ENCODE measurements around the gene ZNF708.
A peak's percentile ranks its signal among the peaks of the same experiment; 100 is the strongest.
"Not testable (repeated sequence)": the region's sequence is repeated elsewhere in the genome, so short reads cannot be mapped to it uniquely, and the experiment has no call there.

Gene ZNF708

GRCh38 chr19:21314676-21315075, 14.5 kb downstream of the ZNF708 start:
- TF ChIP-seq JUND (IDR thresholded peaks at IDR 0.05; ENCODE audit: low read depth) = no peak
- DNase-seq (ENCODE audit: low read depth in 1 of 2, low spot score in 1 of 2) = no peak
- in situ Hi-C loops (cut with HindIII; ENCODE audit: low pct_unique_long_range_greater_than_20kb, low sequenced_read_pairs) = no loop called here

GRCh38 chr19:21312807-21313206, 16.4 kb downstream of the ZNF708 start:
- in situ Hi-C loops (cut with HindIII; ENCODE audit: low pct_unique_long_range_greater_than_20kb, low sequenced_read_pairs); DNase-seq (ENCODE audit: low read depth in 1 of 2, low spot score in 1 of 2): not testable (repeated sequence)

DNA sequence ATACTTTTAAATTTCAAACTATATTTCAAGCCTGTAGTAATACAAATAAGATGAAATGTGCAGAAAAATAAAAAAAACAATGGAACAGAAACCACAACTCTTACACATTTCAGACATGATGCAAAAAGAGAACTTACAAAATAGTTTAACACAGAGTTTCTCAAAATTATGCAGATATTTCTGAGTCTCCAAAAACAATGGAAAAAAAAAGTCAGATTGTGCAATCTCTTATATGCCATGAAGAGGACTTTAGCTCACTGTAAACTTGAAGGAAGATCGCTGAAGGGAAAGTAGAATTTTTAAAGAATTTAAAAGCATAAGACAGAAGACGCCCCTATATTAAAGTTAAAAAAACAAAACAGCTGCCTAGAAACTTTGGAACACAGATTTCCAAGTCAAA, 20.4 kb downstream of the ZNF708 start:
- in situ Hi-C loops (cut with HindIII; ENCODE audit: low pct_unique_long_range_greater_than_20kb, low sequenced_read_pairs) = no loop called here
- DNase-seq (ENCODE audit: low read depth in 1 of 2, low spot score in 1 of 2) = no peak
- no peak for TF ChIP-seq JUND (IDR thresholded peaks at IDR 0.05; ENCODE audit: low read depth)

DNA sequence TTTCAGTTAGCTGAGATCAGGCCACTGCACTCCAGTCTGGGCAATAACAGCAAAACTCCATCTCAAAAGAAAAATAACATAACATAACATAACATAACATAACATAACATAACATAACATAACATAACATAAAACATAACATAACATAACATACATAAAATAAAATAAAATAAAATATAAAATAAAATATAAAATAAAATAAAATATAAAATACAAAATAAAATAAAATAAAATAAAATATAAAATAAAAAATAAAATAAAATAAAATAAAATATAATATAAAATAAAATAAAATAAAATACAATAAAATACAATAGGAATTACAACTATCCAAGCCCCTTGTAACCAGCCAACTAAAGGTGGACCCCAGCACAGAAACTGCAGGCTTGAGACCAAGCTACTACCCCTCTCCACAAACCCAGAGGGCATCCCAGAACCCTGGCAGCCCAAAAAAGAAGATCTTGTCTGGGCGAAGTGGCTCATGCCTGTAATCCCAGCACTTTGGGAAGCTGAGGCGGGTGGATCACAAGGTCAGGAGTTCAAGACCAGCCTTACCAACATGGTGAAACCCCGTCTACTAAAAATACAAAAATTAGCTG, 22.2 kb downstream of the ZNF708 start:
- in situ Hi-C loops (cut with HindIII; ENCODE audit: low pct_unique_long_range_greater_than_20kb, low sequenced_read_pairs); DNase-seq (ENCODE audit: low read depth in 1 of 2, low spot score in 1 of 2): not testable (repeated sequence)

- DNase-seq (ENCODE audit: low read depth in 1 of 2, low spot score in 1 of 2); in situ Hi-C loops (cut with HindIII; ENCODE audit: low pct_unique_long_range_greater_than_20kb, low sequenced_read_pairs): not testable (repeated sequence)
These were observed 35.4 kb downstream of the ZNF708 start for GRCh38 chr19:21293768-21294167.

DNA sequence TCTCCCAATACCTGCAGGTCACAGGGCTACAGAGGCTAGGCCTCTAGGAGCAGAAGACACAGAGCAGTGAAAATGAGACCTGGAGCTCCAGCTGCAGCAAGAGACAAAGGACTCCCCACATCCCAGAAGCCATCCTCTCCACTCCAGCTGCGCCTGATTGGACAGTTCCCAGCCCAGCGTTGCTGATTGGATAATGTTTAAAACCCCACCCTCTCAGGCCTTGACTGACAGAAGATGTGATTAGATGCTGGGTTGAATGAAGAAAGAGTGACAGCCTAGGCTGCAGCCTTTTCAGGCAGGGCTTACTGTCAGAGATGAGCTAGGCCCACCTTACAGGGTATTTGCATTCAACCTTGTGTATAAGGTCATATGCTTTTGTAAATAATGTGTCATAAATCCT, 59.4 kb downstream of the ZNF708 start:
- TF ChIP-seq JUND (IDR thresholded peaks at IDR 0.05; ENCODE audit: low read depth) = no peak
- DNase-seq (ENCODE audit: low read depth in 1 of 2, low spot score in 1 of 2) = peak in 1 of 2 experiments; percentile 6
- in situ Hi-C loops (cut with HindIII; ENCODE audit: low pct_unique_long_range_greater_than_20kb, low sequenced_read_pairs) = no loop called here

DNA sequence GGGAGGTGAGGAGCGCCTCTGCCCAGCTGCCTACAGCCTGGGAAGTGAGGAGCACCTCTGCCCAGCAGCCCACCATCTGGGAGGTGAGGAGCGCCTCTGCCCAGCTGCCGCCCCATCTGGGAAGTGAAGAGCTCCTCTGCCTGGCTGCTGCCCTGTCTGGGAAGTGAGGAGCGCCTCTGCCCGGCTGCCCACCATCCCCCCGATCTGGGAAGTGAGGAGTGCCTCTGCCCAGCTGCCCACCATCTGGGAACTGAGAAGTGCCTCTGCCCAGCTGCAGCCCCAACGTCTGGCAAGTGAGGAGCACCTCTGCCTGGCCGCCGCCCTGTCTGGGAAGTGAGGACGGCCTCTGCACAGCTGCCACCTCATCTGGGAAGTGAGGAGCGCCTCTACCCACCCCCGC, 64.3 kb downstream of the ZNF708 start:
- TF ChIP-seq JUND (IDR thresholded peaks at IDR 0.05; ENCODE audit: low read depth) = no peak
- in situ Hi-C loops (cut with HindIII; ENCODE audit: low pct_unique_long_range_greater_than_20kb, low sequenced_read_pairs) = no loop called here
- no peak for DNase-seq (ENCODE audit: low read depth in 1 of 2, low spot score in 1 of 2)

GRCh38 chr19:21264416-21264815, 64.8 kb downstream of the ZNF708 start:
- no peak for DNase-seq (ENCODE audit: low read depth in 1 of 2, low spot score in 1 of 2)
- in situ Hi-C loops (cut with HindIII; ENCODE audit: low pct_unique_long_range_greater_than_20kb, low sequenced_read_pairs) = no loop called here
- TF ChIP-seq JUND (IDR thresholded peaks at IDR 0.05; ENCODE audit: low read depth) = no peak

DNA sequence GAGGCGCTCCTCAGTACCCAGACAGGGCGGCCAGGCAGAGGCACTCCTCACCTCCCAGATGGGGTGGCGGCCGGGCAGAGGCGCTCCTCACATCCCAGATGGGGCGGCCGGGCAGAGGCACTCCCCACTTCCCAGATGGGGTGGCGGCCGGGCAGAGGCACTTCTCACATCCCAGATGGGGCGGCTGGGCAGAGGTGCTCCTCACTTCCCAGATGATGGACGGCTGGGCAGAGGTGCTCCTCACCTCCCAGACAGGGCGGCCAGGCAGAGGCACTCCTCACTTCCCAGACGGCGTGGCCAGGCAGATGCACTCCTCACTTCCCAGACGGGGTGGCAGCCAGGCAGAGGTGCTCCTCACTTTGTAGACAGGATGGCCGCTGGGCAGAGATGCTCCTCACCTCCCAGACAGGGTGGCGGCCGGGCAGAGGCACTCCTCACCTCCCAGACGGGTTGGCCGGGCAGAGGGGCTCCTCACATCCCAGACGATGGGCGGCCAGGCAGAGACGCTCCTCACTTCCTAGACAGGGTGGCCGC, 68.3 kb downstream of the ZNF708 start:
- in situ Hi-C loops (cut with HindIII; ENCODE audit: low pct_unique_long_range_greater_than_20kb, low sequenced_read_pairs); DNase-seq (ENCODE audit: low read depth in 1 of 2, low spot score in 1 of 2): not testable (repeated sequence)

DNA sequence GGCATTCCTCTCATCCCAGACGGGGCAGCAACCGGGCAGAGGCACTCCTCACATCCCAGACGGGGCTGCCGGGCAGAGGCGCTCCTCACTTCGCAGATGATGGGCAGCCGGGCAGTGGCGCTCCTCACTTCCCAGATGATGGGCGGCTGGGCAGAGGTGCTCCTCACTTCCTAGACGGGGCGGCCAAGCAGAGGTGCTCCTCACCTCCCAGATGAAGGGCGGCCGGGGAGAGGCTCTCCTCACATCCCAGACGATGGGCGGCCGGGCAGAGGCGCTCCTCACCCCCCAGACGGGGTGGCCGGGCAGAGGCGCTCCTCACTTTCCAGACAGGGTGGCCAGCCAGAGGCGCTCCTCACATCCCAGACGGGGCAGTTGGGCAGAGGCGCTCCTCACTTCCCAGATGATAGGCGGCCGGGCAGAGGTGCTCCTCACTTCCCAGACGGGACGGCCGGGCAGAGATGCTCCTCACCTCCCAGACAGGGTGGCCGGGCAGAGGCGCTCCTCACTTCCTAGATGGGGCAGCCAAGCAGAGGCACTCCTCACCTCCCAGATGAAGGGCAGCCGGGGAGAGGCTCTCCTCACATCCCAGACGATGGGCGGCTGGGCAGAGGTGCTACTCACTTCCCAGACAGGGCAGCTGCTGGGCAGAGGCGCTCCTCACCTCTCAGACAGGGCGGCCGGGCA, 68.9 kb downstream of the ZNF708 start:
- DNase-seq (ENCODE audit: low read depth in 1 of 2, low spot score in 1 of 2) = no peak
- in situ Hi-C loops (cut with HindIII; ENCODE audit: low pct_unique_long_range_greater_than_20kb, low sequenced_read_pairs) = no loop called here
- TF ChIP-seq JUND (IDR thresholded peaks at IDR 0.05; ENCODE audit: low read depth) = no peak

DNA sequence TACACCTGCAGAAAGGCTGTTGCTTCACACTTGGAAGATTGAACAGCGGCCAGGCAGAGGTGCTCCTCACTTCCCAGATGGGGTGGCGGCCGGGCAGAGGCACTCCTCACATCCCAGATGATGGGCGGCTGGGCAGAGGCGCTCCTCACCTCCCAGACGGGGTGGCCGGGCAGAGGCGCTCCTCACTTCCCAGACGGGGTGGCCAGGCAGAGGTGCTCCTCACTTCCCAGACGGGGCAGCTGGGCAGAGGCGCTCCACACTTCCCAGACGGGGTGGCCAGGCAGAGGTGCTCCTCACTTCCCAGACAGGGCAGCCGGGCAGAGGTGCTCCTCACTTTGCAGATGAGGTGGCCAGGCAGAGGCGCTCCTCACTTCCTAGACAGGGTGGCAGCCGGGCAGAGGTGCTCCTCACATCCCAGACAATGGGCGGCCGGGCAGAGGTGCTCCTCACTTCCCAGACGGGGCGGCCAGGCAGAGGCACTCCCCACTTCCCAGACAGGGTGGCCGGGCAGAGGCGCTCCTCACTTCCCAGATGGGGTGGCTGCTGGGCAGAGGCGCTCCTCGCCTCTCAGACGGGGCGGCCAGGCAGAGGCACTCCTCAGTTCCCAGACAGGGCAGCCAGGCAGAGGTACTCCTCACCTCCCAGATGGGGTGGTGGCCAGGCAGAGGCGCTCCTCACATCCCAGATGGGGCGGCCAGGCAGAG, 69.6 kb downstream of the ZNF708 start:
- DNase-seq (ENCODE audit: low read depth in 1 of 2, low spot score in 1 of 2); in situ Hi-C loops (cut with HindIII; ENCODE audit: low pct_unique_long_range_greater_than_20kb, low sequenced_read_pairs): not testable (repeated sequence)

- peak; percentile 33 to 86 for DNase-seq (ENCODE audit: low read depth in 1 of 2, low spot score in 1 of 2)
- in situ Hi-C loops (cut with HindIII; ENCODE audit: low pct_unique_long_range_greater_than_20kb, low sequenced_read_pairs) = no loop called here
- TF ChIP-seq JUND (IDR thresholded peaks at IDR 0.05; ENCODE audit: low read depth) = no peak
These were observed 72.5 kb downstream of the ZNF708 start for GRCh38 chr19:21256722-21257121.

Measured in T47D (cell line).